ENCODE data around the gene GPHA2. TPM values are rescaled to one million over a fixed set of nuclear protein-coding genes. Genes with fewer than 3 reads are reported as not detected.

Gene GPHA2
- total and polyA plus RNA-seq, 2 of the 13 experiments (the other 11 are each of a cell fraction or from before 2014, with no cell fraction given), result 13.0 to 19.1 TPM

GRCh38 chr11:64947208-64947814, 11.6 kb upstream of the GPHA2 start:
- ChIA-PET POLR2A (interaction anchor here (0.9 to 1.4 kb wide), 2 partner anchors 11 to 12 kb away, joined by 3 to 5 read pairs; partner anchors contain the start of gene GPHA2), CTCF (ENCODE audit: low intra/inter-chr PET ratio, low total read pairs) (no interaction called here)
- H3K79me2 ChIP-seq (ENCODE audit: insufficient read depth, low read length), result no peaks in the 10 kb centered on the region
- in situ Hi-C loops (cut with HindIII; ENCODE audit: extremely low pct_ligation_motif_present, low pct_unique_long_range_greater_than_20kb) (no loop called here), intact Hi-C loops (cut with micrococcal nuclease; ENCODE audit: unreplicated experiment) (no loop called here)
- H4K20me1 ChIP-seq (ENCODE audit: insufficient read depth, low read length), result no peaks in the 10 kb centered on the region
- no peak overlapping the region for H3K9ac ChIP-seq (ENCODE audit: insufficient read depth, low read depth, low read length)
- H3K9me3 ChIP-seq (ENCODE audit: low read length), result no peaks in the 10 kb centered on the region
- no peak for TF ChIP-seq FOSL2 (CRISPR knock-in tag; IDR thresholded peaks at IDR 0.05)
- no peak for TF ChIP-seq CEBPG (CRISPR knock-in tag; IDR thresholded peaks at IDR 0.05)
- TF ChIP-seq ZNF878 (CRISPR knock-in tag; IDR thresholded peaks at IDR 0.05), result no peak
- TF ChIP-seq ZNF326 (CRISPR knock-in tag; IDR thresholded peaks at IDR 0.05; ENCODE audit: borderline replicate concordance), result no peak
- TF ChIP-seq ZNF232 (CRISPR knock-in tag; IDR thresholded peaks at IDR 0.05; ENCODE audit: borderline replicate concordance), result no peak
- no peak for TF ChIP-seq ZBTB39 (CRISPR knock-in tag; IDR thresholded peaks at IDR 0.05)
- TF ChIP-seq SMAD1 (CRISPR knock-in tag; IDR thresholded peaks at IDR 0.05; ENCODE audit: borderline replicate concordance, low read depth), result no peak
- TF ChIP-seq STAG1 (CRISPR knock-in tag; IDR thresholded peaks at IDR 0.05), result 0 out of 2 replicates have a peak, but pooled peaks have one; percentile 15
- no peak for TF ChIP-seq FLYWCH1 (CRISPR knock-in tag; IDR thresholded peaks at IDR 0.05)
- TF ChIP-seq EED (CRISPR knock-in tag; IDR thresholded peaks at IDR 0.05), result no peak
- TF ChIP-seq ZBTB21 (CRISPR knock-in tag; IDR thresholded peaks at IDR 0.05), result no peak
- TF ChIP-seq, protein P1, sequence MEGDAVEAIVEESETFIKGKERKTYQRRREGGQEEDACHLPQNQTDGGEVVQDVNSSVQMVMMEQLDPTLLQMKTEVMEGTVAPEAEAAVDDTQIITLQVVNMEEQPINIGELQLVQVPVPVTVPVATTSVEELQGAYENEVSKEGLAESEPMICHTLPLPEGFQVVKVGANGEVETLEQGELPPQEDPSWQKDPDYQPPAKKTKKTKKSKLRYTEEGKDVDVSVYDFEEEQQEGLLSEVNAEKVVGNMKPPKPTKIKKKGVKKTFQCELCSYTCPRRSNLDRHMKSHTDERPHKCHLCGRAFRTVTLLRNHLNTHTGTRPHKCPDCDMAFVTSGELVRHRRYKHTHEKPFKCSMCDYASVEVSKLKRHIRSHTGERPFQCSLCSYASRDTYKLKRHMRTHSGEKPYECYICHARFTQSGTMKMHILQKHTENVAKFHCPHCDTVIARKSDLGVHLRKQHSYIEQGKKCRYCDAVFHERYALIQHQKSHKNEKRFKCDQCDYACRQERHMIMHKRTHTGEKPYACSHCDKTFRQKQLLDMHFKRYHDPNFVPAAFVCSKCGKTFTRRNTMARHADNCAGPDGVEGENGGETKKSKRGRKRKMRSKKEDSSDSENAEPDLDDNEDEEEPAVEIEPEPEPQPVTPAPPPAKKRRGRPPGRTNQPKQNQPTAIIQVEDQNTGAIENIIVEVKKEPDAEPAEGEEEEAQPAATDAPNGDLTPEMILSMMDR (CRISPR knock-in tag; IDR thresholded peaks at IDR 0.05), result peak; percentile 36; the same call in 1 of the 2 replicates
- TF ChIP-seq ZNF556 (CRISPR knock-in tag; IDR thresholded peaks at IDR 0.05; ENCODE audit: borderline replicate concordance), result no peak
- TF ChIP-seq, protein P2, sequence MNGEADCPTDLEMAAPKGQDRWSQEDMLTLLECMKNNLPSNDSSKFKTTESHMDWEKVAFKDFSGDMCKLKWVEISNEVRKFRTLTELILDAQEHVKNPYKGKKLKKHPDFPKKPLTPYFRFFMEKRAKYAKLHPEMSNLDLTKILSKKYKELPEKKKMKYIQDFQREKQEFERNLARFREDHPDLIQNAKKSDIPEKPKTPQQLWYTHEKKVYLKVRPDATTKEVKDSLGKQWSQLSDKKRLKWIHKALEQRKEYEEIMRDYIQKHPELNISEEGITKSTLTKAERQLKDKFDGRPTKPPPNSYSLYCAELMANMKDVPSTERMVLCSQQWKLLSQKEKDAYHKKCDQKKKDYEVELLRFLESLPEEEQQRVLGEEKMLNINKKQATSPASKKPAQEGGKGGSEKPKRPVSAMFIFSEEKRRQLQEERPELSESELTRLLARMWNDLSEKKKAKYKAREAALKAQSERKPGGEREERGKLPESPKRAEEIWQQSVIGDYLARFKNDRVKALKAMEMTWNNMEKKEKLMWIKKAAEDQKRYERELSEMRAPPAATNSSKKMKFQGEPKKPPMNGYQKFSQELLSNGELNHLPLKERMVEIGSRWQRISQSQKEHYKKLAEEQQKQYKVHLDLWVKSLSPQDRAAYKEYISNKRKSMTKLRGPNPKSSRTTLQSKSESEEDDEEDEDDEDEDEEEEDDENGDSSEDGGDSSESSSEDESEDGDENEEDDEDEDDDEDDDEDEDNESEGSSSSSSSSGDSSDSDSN (CRISPR knock-in tag; IDR thresholded peaks at IDR 0.05), result 0 out of 2 replicates have a peak, but pooled peaks have one; percentile 30
- no peak for TF ChIP-seq NR2C2 (CRISPR knock-in tag; IDR thresholded peaks at IDR 0.05; ENCODE audit: borderline replicate concordance)
- TF ChIP-seq ZNF205 (CRISPR knock-in tag; IDR thresholded peaks at IDR 0.05), result no peak
- FAIRE-seq, result no peak
- no peak overlapping the region for H3K4me2 ChIP-seq (ENCODE audit: low read depth, low read length)
- H3K4me3 ChIP-seq (replicated peaks in 1 of 3; ENCODE audit: insufficient read depth in 1 of 3, low read depth in 2 of 3, low read length in 3 of 3), result no peak overlapping the region
- H3K27me3 ChIP-seq (ENCODE audit: control insufficient read depth in 1 of 2, insufficient read depth in 2 of 2, low read length in 2 of 2), result peaks cover 0 to 3% of the 10 kb centered on the region in 2 experiments; a peak in 1 of 5 replicates
- 8% methylated on average over 5 of the region's 5 CpGs for WGBS (ENCODE audit: low lambda C conversion rate)
- peak; percentile 76 for ATAC-seq
- H3K4me1 ChIP-seq (ENCODE audit: insufficient read depth, low read length), result no peaks in the 10 kb centered on the region
- H2AFZ ChIP-seq (ENCODE audit: low read length), result no peak overlapping the region
- no peak for DNase-seq (ENCODE audit: low spot score)
- H3K36me3 ChIP-seq (replicated peaks in 1 of 2; ENCODE audit: control insufficient read depth in 1 of 2, insufficient read depth in 2 of 2, low read length in 2 of 2), result no peaks in the 10 kb centered on the region
- no TSS peak for BruUV-seq (replicated peaks)
- H3K27ac ChIP-seq (ENCODE audit: extremely low read length, insufficient read depth, low read length), result no peak overlapping the region

All from HepG2 (cell line).